Islet precursor cell (in vitro differentiated cells): ENCODE measurements around the gene CDH23.

Experiments used
- DNase-seq: peaks from one replicate; pipeline ENCODE4 v3.0.0-alpha.2; 2018

The CDH23 gene

DNA sequence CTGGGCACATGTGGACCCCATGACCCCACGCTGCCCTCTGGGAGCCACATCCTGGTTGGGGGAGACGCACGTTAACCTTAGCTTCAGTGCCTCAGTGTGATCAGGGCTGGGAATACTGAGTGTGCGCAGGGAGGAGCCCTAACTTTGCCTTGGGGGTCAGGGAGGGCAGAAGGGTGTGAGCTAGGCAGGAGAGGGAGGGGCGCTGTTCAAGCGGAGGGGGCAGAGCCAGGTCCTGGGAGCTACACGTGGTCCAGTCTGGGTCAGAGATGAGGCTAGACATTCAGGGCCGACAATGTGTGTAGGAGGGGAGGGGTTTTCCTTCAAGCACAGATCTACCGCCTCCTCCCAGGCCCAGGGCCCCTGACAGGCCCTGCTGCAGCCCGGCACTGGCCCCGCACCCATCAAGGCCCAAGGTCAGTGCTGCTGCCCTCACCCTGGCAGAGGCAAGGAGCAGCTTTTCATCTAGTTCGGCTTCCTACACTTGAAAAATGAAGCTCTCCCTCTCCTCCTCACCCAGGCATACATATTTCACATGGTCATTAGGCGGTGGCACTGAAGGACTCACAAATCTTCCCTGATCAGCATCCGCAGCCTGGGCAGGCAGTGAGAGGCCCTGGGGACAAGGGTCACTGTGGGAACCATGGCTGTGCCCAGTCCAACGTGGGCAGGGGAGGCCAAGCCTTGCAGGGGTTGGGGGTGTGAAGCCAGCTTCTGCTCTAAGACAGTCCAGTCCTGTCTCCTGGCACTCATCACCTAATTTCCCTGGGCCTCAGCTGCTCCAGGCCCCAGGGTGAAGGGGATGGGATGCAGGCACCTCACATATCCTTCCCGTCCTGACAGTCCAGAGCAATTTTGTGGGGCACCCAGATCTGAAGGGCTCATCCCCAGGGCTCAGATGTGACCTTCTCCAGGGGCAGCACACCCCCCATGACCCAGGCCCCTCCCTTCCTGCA lies 275.6 kb downstream of the CDH23 start:
- DNase-seq: no peak

- no peak for DNase-seq
Measured at GRCh38 chr10:71675295-71675970, 278.7 kb downstream of the CDH23 start.

DNA sequence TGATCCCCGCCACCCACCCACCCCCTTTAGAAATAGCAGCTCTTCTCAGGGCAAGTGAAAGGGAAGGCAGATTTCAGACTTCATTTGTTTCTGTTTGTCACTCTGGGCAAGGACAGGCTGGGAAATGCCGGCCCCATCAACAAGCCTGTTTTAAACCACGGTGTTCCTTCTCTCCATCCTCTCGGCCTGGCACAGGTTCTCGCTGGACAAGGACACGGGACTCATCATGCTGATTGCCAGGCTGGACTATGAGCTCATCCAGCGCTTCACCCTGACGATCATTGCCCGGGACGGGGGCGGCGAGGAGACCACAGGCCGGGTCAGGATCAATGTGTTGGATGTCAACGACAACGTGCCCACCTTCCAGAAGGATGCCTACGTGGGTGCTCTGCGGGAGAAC lies 280.5 kb downstream of the CDH23 start:
- DNase-seq: no peak

GRCh38 chr10:71678057-71678805 lies 281.5 kb downstream of the CDH23 start:
- no peak for DNase-seq

GRCh38 chr10:71679425-71679824 lies 282.7 kb downstream of the CDH23 start:
- no peak for DNase-seq

DNA sequence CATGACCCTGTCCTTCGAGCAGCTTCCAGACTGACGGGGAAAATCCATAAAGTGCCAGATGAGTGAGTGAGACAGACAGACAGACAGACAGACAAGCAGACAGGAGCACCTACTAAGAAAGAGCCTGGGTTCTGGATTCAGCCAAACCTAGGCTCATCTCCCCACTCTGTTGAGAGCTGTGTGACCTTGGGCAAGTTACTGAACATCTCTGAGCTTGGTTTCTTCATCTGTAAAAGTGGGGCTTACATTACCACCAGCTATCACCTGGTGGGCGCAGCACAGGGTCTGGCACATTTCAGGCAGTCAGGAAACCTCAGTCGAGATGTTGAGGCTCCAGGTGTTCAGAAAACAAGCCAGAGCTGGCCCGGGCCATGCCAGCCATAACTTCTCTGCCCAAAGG lies 285.3 kb downstream of the CDH23 start:
- no peak for DNase-seq

- no peak for DNase-seq
Measured at GRCh38 chr10:71683301-71683700, 286.6 kb downstream of the CDH23 start.

DNA sequence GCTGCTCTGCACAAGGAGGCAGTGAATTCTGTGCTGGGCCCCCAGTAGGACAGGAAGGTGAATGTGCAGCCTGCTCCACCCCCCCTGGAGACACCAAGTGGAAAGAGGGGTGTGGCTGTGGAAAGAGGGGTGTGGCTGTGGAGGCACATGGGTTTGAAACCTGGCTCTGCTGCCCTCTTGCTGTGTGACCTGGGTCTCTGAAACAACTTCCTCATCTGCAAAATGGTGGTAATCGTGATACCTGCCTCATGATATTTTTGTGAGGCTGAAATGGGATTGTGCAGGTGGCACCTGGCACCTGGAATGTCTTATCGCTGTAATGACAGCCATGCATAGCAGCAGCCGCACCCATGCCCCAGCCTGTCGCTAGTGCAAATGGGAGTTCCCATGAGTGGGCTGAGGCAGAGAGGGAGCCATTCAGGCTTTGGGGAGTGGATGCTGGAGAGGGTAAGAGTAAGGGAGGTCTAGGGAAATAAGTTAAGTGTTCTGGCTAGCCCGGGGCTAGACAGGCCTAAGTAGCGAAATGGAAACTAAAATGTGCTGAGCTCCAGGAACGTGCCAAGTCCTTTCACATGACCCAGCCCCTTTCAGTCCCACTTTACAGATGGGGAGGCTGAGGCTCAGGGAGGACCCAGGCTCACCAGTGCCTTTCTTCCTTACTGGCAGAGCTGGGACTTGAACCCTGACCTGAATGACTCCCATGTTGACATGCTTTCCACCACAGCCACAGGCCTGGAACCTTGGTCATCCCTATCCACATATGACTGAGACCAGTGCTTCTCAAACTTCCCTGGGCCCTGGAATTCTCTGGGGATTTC lies 287.8 kb downstream of the CDH23 start:
- no peak for DNase-seq

DNA sequence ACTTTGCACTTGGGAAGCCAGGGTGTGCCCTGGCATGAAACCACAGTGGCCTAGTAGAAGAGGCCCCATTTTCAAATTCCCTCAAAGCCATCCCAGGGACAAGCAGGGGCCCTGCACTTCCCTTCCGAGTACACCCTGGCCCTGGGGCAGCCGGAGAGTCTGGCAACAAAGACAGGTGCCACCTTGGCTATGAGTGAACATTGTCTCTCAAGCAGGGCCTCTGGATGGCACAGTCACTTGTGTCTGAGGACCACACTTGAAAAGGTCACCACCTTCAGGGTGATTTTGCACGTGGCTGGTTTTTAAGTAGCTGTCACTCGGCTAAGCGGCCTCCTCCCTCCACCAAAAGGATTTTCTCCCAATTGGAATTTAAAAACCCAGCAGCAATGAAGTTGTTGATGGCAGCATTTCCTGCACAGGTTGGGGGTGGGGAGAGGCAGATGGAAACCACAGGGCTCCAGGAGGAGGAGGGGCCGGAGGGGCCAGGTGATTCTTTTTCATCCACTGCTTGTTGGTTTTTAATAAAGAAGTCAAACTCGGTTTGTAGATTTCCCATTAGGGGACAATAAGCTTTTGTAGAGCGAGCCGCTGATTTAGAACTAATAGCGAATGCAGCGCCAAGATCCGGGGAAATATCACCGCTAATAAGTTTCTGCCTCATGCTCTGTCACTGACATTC lies 289.0 kb downstream of the CDH23 start:
- no peak for DNase-seq

DNA sequence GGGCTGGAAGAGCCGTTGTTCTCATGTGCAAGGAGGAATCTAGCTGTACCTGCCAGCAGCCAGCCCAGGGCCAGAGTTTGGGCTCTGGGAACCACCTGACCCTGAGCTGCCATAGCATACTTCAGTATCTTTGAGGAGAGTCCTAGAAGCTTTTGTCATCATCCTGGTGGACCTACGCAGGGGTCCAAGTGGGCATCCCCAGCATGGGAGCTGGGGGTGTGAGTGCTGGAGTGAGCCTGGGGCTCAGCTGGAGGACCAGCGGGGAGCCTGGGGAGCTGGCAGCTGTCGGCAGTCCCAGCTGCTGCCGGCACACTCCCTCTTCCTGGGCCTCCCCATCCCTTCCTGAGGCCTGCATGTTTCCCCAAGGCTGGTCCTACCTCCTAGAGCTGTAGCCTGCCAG lies 290.4 kb downstream of the CDH23 start:
- no peak for DNase-seq

DNA sequence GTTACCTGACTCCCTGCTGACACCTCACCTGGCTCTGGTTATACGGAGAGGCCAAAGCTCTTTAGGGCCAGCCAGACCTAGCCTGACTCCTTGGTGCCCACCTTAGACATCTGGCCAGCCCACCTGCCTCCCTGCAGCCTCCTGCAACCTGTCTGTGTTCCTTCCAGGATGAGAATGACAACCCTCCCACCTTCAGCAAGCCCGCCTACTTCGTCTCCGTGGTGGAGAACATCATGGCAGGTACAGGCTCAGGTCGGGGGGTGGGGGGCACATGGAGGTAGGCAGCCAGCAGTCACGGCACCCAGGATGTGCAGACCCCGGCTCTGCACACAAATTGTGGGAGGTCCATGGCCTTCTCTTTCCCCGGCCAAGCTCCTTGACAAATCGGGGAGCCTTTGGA lies 290.8 kb downstream of the CDH23 start:
- no peak for DNase-seq

- DNase-seq: no peak
Measured at GRCh38 chr10:71688256-71688655, 291.5 kb downstream of the CDH23 start.

GRCh38 chr10:71690094-71690720 lies 293.5 kb downstream of the CDH23 start:
- DNase-seq: no peak

DNA sequence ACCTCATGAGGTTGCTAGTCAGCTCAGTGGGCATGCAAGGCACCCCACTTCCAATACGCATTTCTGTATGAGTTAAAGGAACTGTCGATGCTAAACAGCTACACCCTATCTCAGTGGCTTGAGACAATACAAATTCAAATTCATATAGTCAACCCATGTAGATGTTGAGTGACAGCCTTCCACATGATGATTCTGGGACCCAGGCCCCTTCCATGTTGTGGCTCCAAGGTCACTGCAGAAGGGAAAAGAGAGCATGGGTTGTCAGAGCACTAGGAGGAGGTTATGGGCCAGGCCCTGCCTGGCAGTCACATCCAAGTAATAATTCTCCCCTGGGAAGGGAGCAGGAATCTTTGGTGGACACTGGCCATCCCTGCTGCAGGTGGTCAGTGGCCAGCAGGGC lies 294.7 kb downstream of the CDH23 start:
- no peak for DNase-seq

- DNase-seq: no peak
Measured at GRCh38 chr10:71692598-71693306, 296.0 kb downstream of the CDH23 start.

GRCh38 chr10:71693377-71693776 lies 296.7 kb downstream of the CDH23 start:
- DNase-seq: no peak

GRCh38 chr10:71694039-71694501 lies 297.4 kb downstream of the CDH23 start:
- DNase-seq: no peak

GRCh38 chr10:71694567-71694968 lies 297.8 kb downstream of the CDH23 start:
- no peak for DNase-seq

DNA sequence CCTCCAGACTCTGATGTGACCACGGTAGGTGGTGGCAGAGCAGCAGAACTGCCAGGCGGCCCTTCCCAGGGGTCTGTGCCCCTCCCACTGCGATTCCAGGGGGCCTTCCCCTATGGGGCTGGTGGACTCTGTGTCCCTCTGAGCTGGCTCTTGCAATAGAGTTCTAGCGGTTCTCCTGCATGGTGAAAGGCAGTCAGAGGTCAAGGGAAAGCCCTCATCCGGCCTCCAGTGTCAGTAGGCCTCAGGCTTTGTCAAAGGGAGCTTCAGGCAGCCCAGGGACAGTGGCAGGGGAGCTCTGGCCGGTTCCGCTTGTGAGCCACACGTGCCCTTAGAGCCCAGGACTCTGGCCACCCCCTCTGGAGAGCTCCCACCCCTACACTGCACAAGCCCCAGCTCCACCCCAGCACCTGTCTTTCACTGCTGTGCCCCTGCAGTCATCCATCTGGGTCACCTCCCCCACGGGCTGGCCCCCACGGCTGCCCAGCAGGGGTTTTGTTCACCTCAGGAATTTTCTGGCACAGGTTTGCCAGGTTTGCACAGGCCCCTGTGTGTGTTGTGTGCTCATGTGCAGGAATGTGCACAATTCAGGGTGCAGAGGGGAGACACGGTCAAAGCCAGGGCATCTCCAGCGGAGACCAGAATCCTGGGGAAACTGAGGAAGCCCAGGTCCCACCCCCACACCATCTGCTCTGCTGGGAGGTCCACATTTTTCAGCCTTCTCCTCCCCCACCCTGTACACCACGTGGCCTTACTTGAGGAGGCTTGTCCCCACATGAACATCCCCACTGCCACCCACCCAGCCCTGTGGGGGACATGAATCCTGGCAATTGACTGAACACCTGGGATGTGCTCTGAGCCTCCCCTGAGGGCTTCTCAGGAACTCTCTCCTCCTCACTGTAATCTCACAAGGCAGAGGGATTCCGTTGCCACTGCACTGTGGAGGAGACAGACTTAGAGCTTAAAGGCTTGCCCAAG lies 299.1 kb downstream of the CDH23 start:
- DNase-seq: no peak
